ENCODE measurements around the gene MYOZ3. TPM values are rescaled to one million over a fixed set of nuclear protein-coding genes. Genes with fewer than 3 reads are reported as not detected.

The MYOZ3 gene
- total RNA-seq, 4 donors from 2014 or later = 0.10 TPM; not detected in 3

GRCh38 chr5:150658121-150658520 is 2.9 kb upstream of the MYOZ3 start:
- no peak overlapping the region for H3K4me3 ChIP-seq (ENCODE audit: low read depth, poor library complexity, severe bottlenecking)
- WGBS, 2 donors = 95 to 98% methylated on average over 4 of the region's 4 CpGs
- no peak for TF ChIP-seq CTCF (IDR thresholded peaks at IDR 0.05)
- TF ChIP-seq POLR2A (IDR thresholded peaks at IDR 0.05) = no peak
- intact Hi-C loops (cut with DNase I; ENCODE audit: low total_unique reads) = loop anchor here (5.0 to 10.0 kb wide), 2 partner anchors 96 to 193 kb away; no protein-coding TSS in a partner anchor
- no peak for DNase-seq (ENCODE audit: low spot score in 2 of 2)

GRCh38 chr5:150658699-150659265 is 2.3 kb upstream of the MYOZ3 start:
- intact Hi-C loops (cut with DNase I; ENCODE audit: low total_unique reads) = loop anchor here (5.0 to 10.0 kb wide), 2 partner anchors 96 to 194 kb away; no protein-coding TSS in a partner anchor
- WGBS, 2 donors = 74 to 82% methylated on average over 3 of the region's 3 CpGs
- peak in 1 of 2 donors; percentile 53 for DNase-seq (ENCODE audit: low spot score in 2 of 2)
- TF ChIP-seq POLR2A (IDR thresholded peaks at IDR 0.05) (no peak), CTCF (IDR thresholded peaks at IDR 0.05) (no peak)
- H3K4me3 ChIP-seq (ENCODE audit: low read depth, poor library complexity, severe bottlenecking) = no peak overlapping the region

GRCh38 chr5:150659360-150660107 is 1.5 kb upstream of the MYOZ3 start:
- peak in 1 of 2 donors; percentile 80 for DNase-seq (ENCODE audit: low spot score in 2 of 2)
- no peak for TF ChIP-seq POLR2A (IDR thresholded peaks at IDR 0.05)
- no peak for TF ChIP-seq CTCF (IDR thresholded peaks at IDR 0.05)
- intact Hi-C loops (cut with DNase I; ENCODE audit: low total_unique reads) = loop anchor here (5.0 to 10.0 kb wide), 2 partner anchors 97 to 195 kb away; no protein-coding TSS in a partner anchor
- H3K4me3 ChIP-seq (ENCODE audit: low read depth, poor library complexity, severe bottlenecking) = no peak overlapping the region
- WGBS, 2 donors = 85 to 88% methylated on average over 9 to 11 of the region's 11 CpGs

- DNase-seq (ENCODE audit: low spot score in 2 of 2) = peak in 1 of 2 donors; percentile 83
- H3K4me3 ChIP-seq (ENCODE audit: low read depth, poor library complexity, severe bottlenecking) = no peak overlapping the region
- TF ChIP-seq POLR2A (IDR thresholded peaks at IDR 0.05) = no peak
- TF ChIP-seq CTCF (IDR thresholded peaks at IDR 0.05) = no peak
- WGBS, 2 donors = 69 to 73% methylated on average over 4 of the region's 4 CpGs
- intact Hi-C loops (cut with DNase I; ENCODE audit: low total_unique reads) = no loop called here
Measured at GRCh38 chr5:150660108-150660831, 781 bp upstream of the MYOZ3 start.

GRCh38 chr5:150661821-150662596 is 958 bp downstream of the MYOZ3 start:
- intact Hi-C loops (cut with DNase I; ENCODE audit: low total_unique reads) = no loop called here
- no peak overlapping the region for H3K4me3 ChIP-seq (ENCODE audit: low read depth, poor library complexity, severe bottlenecking)
- TF ChIP-seq POLR2A (IDR thresholded peaks at IDR 0.05) (no peak), CTCF (IDR thresholded peaks at IDR 0.05) (no peak)
- 86 to 90% methylated on average over 10 of the region's 10 CpGs for WGBS, 2 donors
- DNase-seq (ENCODE audit: low spot score in 2 of 2) = peak in 1 of 2 donors; percentile 60

Measured in lower leg skin (tissue), 4 donors.